ENCODE results near the gene TMEM151B. TPM values are rescaled to one million over a fixed set of nuclear protein-coding genes. Genes with fewer than 3 reads are reported as not detected.

The TMEM151B gene
- total and polyA plus RNA-seq, 2 of the 13 experiments (the other 11 are each of a cell fraction or from before 2014, with no cell fraction given): not detected

DNA sequence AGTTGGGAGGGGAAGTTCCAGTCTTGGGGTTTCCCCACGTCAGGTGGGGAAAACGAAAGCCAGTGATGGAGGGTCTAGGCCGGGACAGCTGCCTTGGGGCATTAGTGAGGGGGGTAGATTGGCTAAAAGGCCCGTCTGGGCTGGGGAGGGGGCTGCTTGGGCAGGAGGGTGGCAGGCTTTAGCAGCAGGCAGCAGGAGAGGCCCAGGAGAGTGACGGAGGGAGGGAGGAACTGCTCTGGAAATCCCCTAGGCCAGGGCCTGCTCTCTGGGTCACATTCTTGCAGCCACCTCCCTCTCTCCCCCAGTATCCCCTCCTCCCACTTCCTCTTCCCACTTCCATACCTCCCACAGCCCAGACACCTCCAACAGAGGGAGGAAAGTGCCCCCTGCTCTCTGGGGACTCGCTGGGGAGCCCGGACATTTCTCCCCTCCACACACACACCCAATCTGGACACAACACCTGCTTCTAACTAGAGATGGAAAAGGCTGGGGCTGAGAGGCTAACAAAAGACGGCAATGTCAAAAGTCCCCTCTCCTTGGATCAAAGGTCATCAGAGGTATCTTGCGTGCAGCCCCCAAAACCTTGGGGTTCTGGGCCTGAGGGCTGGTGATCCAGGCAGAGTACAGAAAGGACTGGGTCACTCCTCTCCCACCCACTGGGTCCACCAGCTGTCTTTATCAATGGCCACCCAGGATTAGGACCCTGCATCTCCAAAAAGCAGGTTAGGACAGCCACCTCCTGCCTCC lies 6.7 kb upstream of the TMEM151B start (continued):
- TF ChIP-seq, protein P1, sequence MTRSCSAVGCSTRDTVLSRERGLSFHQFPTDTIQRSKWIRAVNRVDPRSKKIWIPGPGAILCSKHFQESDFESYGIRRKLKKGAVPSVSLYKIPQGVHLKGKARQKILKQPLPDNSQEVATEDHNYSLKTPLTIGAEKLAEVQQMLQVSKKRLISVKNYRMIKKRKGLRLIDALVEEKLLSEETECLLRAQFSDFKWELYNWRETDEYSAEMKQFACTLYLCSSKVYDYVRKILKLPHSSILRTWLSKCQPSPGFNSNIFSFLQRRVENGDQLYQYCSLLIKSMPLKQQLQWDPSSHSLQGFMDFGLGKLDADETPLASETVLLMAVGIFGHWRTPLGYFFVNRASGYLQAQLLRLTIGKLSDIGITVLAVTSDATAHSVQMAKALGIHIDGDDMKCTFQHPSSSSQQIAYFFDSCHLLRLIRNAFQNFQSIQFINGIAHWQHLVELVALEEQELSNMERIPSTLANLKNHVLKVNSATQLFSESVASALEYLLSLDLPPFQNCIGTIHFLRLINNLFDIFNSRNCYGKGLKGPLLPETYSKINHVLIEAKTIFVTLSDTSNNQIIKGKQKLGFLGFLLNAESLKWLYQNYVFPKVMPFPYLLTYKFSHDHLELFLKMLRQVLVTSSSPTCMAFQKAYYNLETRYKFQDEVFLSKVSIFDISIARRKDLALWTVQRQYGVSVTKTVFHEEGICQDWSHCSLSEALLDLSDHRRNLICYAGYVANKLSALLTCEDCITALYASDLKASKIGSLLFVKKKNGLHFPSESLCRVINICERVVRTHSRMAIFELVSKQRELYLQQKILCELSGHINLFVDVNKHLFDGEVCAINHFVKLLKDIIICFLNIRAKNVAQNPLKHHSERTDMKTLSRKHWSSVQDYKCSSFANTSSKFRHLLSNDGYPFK (CRISPR knock-in tag; IDR thresholded peaks at IDR 0.05; ENCODE audit: borderline replicate concordance): no peak
- TF ChIP-seq ZSCAN20 (CRISPR knock-in tag; IDR thresholded peaks at IDR 0.05; ENCODE audit: borderline replicate concordance) (no peak), DPF2 (CRISPR knock-in tag; IDR thresholded peaks at IDR 0.05; ENCODE audit: borderline replicate concordance, low read depth) (peak; percentile 22; the same call in 1 of the 2 replicates), ZNF546 (CRISPR knock-in tag; conservative IDR thresholded peaks at IDR 0.05) (no peak), ZNF556 (CRISPR knock-in tag; IDR thresholded peaks at IDR 0.05; ENCODE audit: borderline replicate concordance) (peak; percentile 45; the same call in 1 of the 2 replicates), TEAD3 (CRISPR knock-in tag; optimal IDR thresholded peaks at IDR 0.05; ENCODE audit: borderline replicate concordance) (peak; percentile 79)
- TF ChIP-seq, protein P2, sequence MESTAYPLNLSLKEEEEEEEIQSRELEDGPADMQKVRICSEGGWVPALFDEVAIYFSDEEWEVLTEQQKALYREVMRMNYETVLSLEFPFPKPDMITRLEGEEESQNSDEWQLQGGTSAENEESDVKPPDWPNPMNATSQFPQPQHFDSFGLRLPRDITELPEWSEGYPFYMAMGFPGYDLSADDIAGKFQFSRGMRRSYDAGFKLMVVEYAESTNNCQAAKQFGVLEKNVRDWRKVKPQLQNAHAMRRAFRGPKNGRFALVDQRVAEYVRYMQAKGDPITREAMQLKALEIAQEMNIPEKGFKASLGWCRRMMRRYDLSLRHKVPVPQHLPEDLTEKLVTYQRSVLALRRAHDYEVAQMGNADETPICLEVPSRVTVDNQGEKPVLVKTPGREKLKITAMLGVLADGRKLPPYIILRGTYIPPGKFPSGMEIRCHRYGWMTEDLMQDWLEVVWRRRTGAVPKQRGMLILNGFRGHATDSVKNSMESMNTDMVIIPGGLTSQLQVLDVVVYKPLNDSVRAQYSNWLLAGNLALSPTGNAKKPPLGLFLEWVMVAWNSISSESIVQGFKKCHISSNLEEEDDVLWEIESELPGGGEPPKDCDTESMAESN (CRISPR knock-in tag; conservative IDR thresholded peaks at IDR 0.05): 0 out of 2 replicates have a peak, but pooled peaks have one; percentile 34
- TF ChIP-seq, protein P3, sequence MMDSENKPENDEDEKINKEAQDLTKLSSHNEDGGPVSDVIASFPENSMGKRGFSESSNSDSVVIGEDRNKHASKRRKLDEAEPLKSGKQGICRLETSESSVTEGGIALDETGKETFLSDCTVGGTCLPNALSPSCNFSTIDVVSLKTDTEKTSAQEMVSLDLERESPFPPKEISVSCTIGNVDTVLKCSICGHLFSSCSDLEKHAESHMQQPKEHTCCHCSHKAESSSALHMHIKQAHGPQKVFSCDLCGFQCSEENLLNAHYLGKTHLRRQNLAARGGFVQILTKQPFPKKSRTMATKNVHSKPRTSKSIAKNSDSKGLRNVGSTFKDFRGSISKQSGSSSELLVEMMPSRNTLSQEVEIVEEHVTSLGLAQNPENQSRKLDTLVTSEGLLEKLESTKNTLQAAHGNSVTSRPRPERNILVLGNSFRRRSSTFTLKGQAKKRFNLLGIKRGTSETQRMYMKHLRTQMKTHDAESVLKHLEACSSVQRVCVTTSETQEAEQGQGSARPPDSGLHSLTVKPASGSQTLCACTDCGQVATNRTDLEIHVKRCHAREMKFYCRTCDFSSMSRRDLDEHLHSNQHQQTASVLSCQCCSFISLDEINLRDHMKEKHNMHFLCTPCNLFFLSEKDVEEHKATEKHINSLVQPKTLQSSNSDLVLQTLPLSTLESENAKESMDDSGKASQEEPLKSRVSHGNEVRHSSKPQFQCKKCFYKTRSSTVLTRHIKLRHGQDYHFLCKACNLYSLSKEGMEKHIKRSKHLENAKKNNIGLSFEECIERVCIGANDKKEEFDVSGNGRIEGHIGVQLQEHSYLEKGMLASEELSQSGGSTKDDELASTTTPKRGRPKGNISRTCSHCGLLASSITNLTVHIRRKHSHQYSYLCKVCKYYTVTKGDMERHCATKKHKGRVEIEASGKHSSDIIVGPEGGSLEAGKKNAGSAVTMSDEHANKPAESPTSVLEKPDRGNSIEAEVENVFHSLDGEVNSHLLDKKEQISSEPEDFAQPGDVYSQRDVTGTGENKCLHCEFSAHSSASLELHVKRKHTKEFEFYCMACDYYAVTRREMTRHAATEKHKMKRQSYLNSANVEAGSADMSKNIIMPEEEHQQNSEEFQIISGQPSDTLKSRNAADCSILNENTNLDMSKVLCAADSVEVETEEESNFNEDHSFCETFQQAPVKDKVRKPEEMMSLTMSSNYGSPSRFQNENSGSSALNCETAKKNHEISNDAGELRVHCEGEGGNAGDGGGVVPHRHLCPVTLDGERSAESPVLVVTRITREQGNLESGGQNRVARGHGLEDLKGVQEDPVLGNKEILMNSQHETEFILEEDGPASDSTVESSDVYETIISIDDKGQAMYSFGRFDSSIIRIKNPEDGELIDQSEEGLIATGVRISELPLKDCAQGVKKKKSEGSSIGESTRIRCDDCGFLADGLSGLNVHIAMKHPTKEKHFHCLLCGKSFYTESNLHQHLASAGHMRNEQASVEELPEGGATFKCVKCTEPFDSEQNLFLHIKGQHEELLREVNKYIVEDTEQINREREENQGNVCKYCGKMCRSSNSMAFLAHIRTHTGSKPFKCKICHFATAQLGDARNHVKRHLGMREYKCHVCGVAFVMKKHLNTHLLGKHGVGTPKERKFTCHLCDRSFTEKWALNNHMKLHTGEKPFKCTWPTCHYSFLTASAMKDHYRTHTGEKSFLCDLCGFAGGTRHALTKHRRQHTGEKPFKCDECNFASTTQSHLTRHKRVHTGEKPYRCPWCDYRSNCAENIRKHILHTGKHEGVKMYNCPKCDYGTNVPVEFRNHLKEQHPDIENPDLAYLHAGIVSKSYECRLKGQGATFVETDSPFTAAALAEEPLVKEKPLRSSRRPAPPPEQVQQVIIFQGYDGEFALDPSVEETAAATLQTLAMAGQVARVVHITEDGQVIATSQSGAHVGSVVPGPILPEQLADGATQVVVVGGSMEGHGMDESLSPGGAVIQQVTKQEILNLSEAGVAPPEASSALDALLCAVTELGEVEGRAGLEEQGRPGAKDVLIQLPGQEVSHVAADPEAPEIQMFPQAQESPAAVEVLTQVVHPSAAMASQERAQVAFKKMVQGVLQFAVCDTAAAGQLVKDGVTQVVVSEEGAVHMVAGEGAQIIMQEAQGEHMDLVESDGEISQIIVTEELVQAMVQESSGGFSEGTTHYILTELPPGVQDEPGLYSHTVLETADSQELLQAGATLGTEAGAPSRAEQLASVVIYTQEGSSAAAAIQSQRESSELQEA (CRISPR knock-in tag; IDR thresholded peaks at IDR 0.05; ENCODE audit: not compliant biosample characterization): no peak

Data from HepG2 (cell line).